IMR-90 (cell line): Measurements from ENCODE around the gene OR52K2. TPM values are rescaled to one million over a fixed set of nuclear protein-coding genes. Genes with fewer than 3 reads are reported as not detected.

Experiments
- ATAC-seq: fragments of 200-7000 bp; cut with Tn5 transposase; 2 replicates; pipeline ENCODE4 v1.9.1; 2020; ENCODE audit warnings: low read depth, mild to moderate bottlenecking, moderate library complexity
- BruUV-seq: library from RNA; stranded (reverse); fragments of 400-500 nt; replicated peaks from 2 replicates; lab custom pipeline; 2021; lab: Mats Ljungman, UMichigan
- CTCF ChIA-PET: fragments of 300-600 bp; formaldehyde crosslinking; extraction: SDS; loops from one replicate; lab custom pipeline; 2021; ENCODE audit warnings: antibody characterized with exemption; lab: Yijun Ruan, JAX
- POLR2A ChIA-PET: fragments of 300-600 bp; sonication (Branson Sonifier 250); formaldehyde crosslinking; loops from one replicate; lab custom pipeline; 2022; ENCODE audit warnings: antibody characterized with exemption; ENCODE audit not compliant: unreplicated experiment; lab: Charles Lee
- DNase-seq: peaks from one replicate; pipeline ENCODE4 v3.0.0; 2013
- H2AFZ ChIP-seq: replicated peaks from 2 replicates; pipeline ENCODE3; 2013; ENCODE audit warnings: low read length, mild to moderate bottlenecking; ENCODE audit not compliant: poor library complexity
- H2AK5ac ChIP-seq: 2 replicates; pipeline ENCODE4 v1.6.1; 2013; ENCODE audit warnings: low read depth, low read length, inconsistent platforms
- H2AK9ac ChIP-seq: replicated peaks from 2 replicates; pipeline ENCODE3; 2013; ENCODE audit warnings: mild to moderate bottlenecking, low read depth, low read length, moderate library complexity; ENCODE audit not compliant: poor library complexity
- H2BK120ac ChIP-seq: 2 replicates; pipeline ENCODE4 v1.6.1; 2013; ENCODE audit warnings: low read depth, low read length, inconsistent platforms
- H2BK15ac ChIP-seq: 3 replicates; pipeline ENCODE4 v1.6.1; 2013; ENCODE audit warnings: low read depth, low read length, inconsistent platforms
- H2BK20ac ChIP-seq: 2 replicates; pipeline ENCODE4 v1.6.1; 2013; ENCODE audit warnings: low read depth, mild to moderate bottlenecking, inconsistent platforms, low read length, moderate library complexity
- H2BK5ac ChIP-seq: 2 replicates; pipeline ENCODE4 v1.6.1; 2013; ENCODE audit warnings: mild to moderate bottlenecking, low read depth, low read length, inconsistent platforms; ENCODE audit not compliant: poor library complexity, severe bottlenecking
- H3K14ac ChIP-seq: replicated peaks from 2 replicates; pipeline ENCODE4 v1.6.1; 2013; ENCODE audit warnings: low read depth, low read length, inconsistent platforms
- H3K18ac ChIP-seq: 2 replicates; pipeline ENCODE4 v1.6.1; 2013; ENCODE audit warnings: low read depth, low read length, control low read depth
- H3K23ac ChIP-seq: 2 replicates; pipeline ENCODE4 v1.6.1; 2013; ENCODE audit warnings: low read depth, low read length, inconsistent platforms
- H3K27ac ChIP-seq: 2 replicates; pipeline ENCODE4 v1.5.1; 2013; ENCODE audit warnings: mild to moderate bottlenecking, control low read depth, low read length; ENCODE audit not compliant: insufficient read depth
- H3K27me3 ChIP-seq: 2 replicates; pipeline ENCODE4 v1.6.1; 2013; ENCODE audit warnings: low read length; ENCODE audit not compliant: control insufficient read depth, insufficient read depth
- H3K36me3 ChIP-seq: 2 replicates; pipeline ENCODE4 v1.6.1; 2013; ENCODE audit warnings: low read length, mixed read lengths; ENCODE audit not compliant: control insufficient read depth, insufficient read depth
- H3K4ac ChIP-seq: 2 replicates; pipeline ENCODE4 v1.6.1; 2013; ENCODE audit warnings: low read depth, low read length, inconsistent platforms
- H3K4me1 ChIP-seq: 2 replicates; pipeline ENCODE4 v1.6.1; 2013; ENCODE audit warnings: low read length, mixed read lengths; ENCODE audit not compliant: control insufficient read depth, insufficient read depth
- H3K4me2 ChIP-seq: 2 replicates; pipeline ENCODE4 v1.6.1; 2013; ENCODE audit warnings: low read depth, mild to moderate bottlenecking, control low read depth, low read length, moderate library complexity
- H3K4me3 ChIP-seq: 2 replicates; pipeline ENCODE4 v1.5.1; 2013; ENCODE audit warnings: low read depth, mild to moderate bottlenecking, control low read depth, low read length, moderate library complexity; ENCODE audit not compliant: insufficient read depth
- H3K56ac ChIP-seq: 2 replicates; pipeline ENCODE4 v1.6.1; 2013; ENCODE audit warnings: low read length, inconsistent platforms; ENCODE audit not compliant: insufficient read depth; ENCODE audit errors: extremely low read depth
- H3K79me1 ChIP-seq, 2 experiments: 2 replicates each; pipeline ENCODE4 v1.6.1; 2013; ENCODE audit warnings: low read length in 2 of 2, inconsistent platforms in 1 of 2, low read depth in 1 of 2
- H3K9ac ChIP-seq: 2 replicates; pipeline ENCODE4 v1.6.1; 2013; ENCODE audit warnings: low read depth, low read length, control low read depth
- H3K9me1 ChIP-seq: 2 replicates; pipeline ENCODE4 v1.6.1; 2013; ENCODE audit warnings: low read length, inconsistent platforms; ENCODE audit not compliant: insufficient read depth
- H3K9me3 ChIP-seq: 2 replicates; pipeline ENCODE4 v1.6.1; 2013; ENCODE audit warnings: low read length; ENCODE audit not compliant: control insufficient read depth, insufficient read depth
- H4K20me1 ChIP-seq: 2 replicates; pipeline ENCODE4 v1.6.1; 2013; ENCODE audit warnings: low read length, inconsistent platforms; ENCODE audit not compliant: insufficient read depth
- H4K5ac ChIP-seq: 2 replicates; pipeline ENCODE4 v1.6.1; 2013; ENCODE audit warnings: mild to moderate bottlenecking, low read depth, low read length, control low read depth
- H4K8ac ChIP-seq, 2 experiments: 2 replicates each; pipeline ENCODE4 v1.6.1; 2013; ENCODE audit warnings: low read depth in 2 of 2, low read length in 2 of 2, control low read depth in 1 of 2, inconsistent platforms in 1 of 2
- H4K91ac ChIP-seq: 2 replicates; pipeline ENCODE4 v1.6.1; 2013; ENCODE audit warnings: low read depth, low read length, inconsistent platforms; ENCODE audit not compliant: insufficient read depth
- BHLHE40 ChIP-seq: fragments of 150-350 bp; IDR thresholded peaks from 2 replicates; pipeline ENCODE4 v1.6.1; 2016; ENCODE audit warnings: mild to moderate bottlenecking, low read depth, low read length
- FOS ChIP-seq: fragments of 150-350 bp; IDR thresholded peaks from 2 replicates; pipeline ENCODE4 v1.6.1; 2016; ENCODE audit warnings: low read depth, low read length
- MAFK ChIP-seq: IDR thresholded peaks from 2 replicates; pipeline ENCODE4 v1.6.1; 2012; ENCODE audit warnings: low read depth, low read length, improper control_type of control experiment
- NFE2L2 ChIP-seq: fragments of 150-350 bp; IDR thresholded peaks from 2 replicates; pipeline ENCODE4 v1.6.1; 2016; ENCODE audit warnings: low read depth, mild to moderate bottlenecking, low read length
- POLR2A ChIP-seq: IDR thresholded peaks from 2 replicates; pipeline ENCODE4 v1.6.1; 2012; ENCODE audit warnings: mild to moderate bottlenecking, low read depth, low read length
- RCOR1 ChIP-seq: IDR thresholded peaks from 2 replicates; pipeline ENCODE4 v1.6.1; 2012; ENCODE audit warnings: mild to moderate bottlenecking, low read length, improper control_type of control experiment; ENCODE audit not compliant: insufficient replicate concordance
- RFX5 ChIP-seq: IDR thresholded peaks from 2 replicates; pipeline ENCODE4 v1.8.0; 2012; ENCODE audit warnings: low read depth, mild to moderate bottlenecking, low read length, moderate library complexity
- SMC3 ChIP-seq: fragments of 150-350 bp; IDR thresholded peaks from 2 replicates; pipeline ENCODE4 v1.6.1; 2016; ENCODE audit warnings: low read depth, mild to moderate bottlenecking, antibody characterized with exemption, low read length, moderate library complexity
- WGBS, 2 experiments: methylation state at CpG; one replicate each; pipeline versions ENCODE4 v1.1.5 to v1.1.7; 2013; ENCODE audit warnings: missing lambda C conversion rate in 2 of 2; ENCODE audit not compliant: insufficient read length in 1 of 2; ENCODE audit errors: extremely low coverage in 2 of 2; 5-methylcytosine and 5-hydroxymethylcytosine counted together
- dilution Hi-C: fragments of 300-500 bp; cut with HindIII; formaldehyde crosslinking; loops from one replicate; pipeline ENCODE4 v1.14.3; 2018; ENCODE audit warnings: low sequenced_read_pairs; ENCODE audit not compliant: unreplicated experiment
- in situ Hi-C: fragments of 300-500 bp; cut with MboI; formaldehyde crosslinking; loops from 3 replicates; pipeline ENCODE4 v1.14.3; 2019; ENCODE audit warnings: low sequenced_read_pairs, inconsistent platforms, mixed read lengths
- intact Hi-C: fragments of 100-400 bp; cut with micrococcal nuclease; formaldehyde crosslinking; loops from 2 replicates; pipeline ENCODE4 v1.10.0; 2022
- polyA plus RNA-seq, 3 experiments: library from polyadenylated mRNA; depleted of rRNA; stranded (reverse); fragments of >200 nt; gene quantifications; 2 replicates each; pipeline ENCODE4 v1.2.3, GENCODE V29; 2012; ENCODE audit warnings: low replicate concordance in 1 of 3
- total RNA-seq: library from RNA; depleted of rRNA; stranded (reverse); fragments of >200 nt; gene quantifications from 2 replicates; pipeline ENCODE4 v1.2.3, GENCODE V29; 2012
- TF ChIP-seq, protein P1 (sequence below): fragments of 150-350 bp; IDR thresholded peaks from 2 replicates; pipeline ENCODE4 v1.6.1; 2017; ENCODE audit warnings: mild to moderate bottlenecking, antibody characterized with exemption, low read length, low read depth

Gene OR52K2
- total and polyA plus RNA-seq, 2 of the 4 experiments (the other 2 are of a cell fraction): not detected

DNA sequence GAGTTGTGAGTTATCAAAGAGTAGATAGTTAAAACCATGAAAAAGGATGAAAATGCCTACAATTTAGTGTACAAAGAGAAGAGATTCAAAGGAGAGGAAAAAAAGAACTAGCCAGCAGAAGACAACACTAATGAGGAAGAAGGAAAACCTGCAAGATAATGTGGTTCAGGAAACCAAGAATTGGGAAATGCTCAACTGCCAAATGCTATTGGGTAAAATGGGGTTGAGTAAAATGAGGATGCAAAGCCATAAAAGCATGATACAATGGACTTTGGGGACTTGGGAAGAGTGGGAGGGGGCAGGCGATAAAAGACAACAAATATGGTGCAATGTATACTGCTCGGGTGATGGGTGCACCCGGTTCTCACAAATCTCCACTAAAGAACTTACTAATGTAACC lies 7.6 kb upstream of the OR52K2 start:
- no peak overlapping the region for H3K14ac ChIP-seq
- no peak overlapping the region for H2BK15ac ChIP-seq
- WGBS, 2 experiments: no CpG with 5 or more reads among the region's 3 CpGs
- H3K4me2 ChIP-seq: no peak overlapping the region
- no peak overlapping the region for H4K91ac ChIP-seq
- no peaks in the 10 kb centered on the region for H3K36me3 ChIP-seq
- no peak for TF ChIP-seq MAFK
- TF ChIP-seq POLR2A: no peak
- TF ChIP-seq SMC3: no peak
- TF ChIP-seq RFX5: no peak
- TF ChIP-seq RCOR1: no peak
- no peak for TF ChIP-seq FOS
- TF ChIP-seq, protein P1, sequence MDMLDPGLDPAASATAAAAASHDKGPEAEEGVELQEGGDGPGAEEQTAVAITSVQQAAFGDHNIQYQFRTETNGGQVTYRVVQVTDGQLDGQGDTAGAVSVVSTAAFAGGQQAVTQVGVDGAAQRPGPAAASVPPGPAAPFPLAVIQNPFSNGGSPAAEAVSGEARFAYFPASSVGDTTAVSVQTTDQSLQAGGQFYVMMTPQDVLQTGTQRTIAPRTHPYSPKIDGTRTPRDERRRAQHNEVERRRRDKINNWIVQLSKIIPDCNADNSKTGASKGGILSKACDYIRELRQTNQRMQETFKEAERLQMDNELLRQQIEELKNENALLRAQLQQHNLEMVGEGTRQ: no peak
- TF ChIP-seq NFE2L2: no peak
- no peak for TF ChIP-seq BHLHE40
- no peaks in the 10 kb centered on the region for H3K9me3 ChIP-seq
- in situ Hi-C loops: no loop called here
- no peak overlapping the region for H2AFZ ChIP-seq
- no peaks in the 10 kb centered on the region for H3K9me1 ChIP-seq
- H3K27me3 ChIP-seq: no peaks in the 10 kb centered on the region
- H4K8ac ChIP-seq: no peak overlapping the region
- no peaks in the 10 kb centered on the region for H3K79me1 ChIP-seq
- no peaks in the 10 kb centered on the region for H4K20me1 ChIP-seq
- no peak overlapping the region for H3K27ac ChIP-seq
- H3K4me1 ChIP-seq: no peaks in the 10 kb centered on the region
- no peak for ATAC-seq
- no TSS peak for BruUV-seq
- ChIA-PET CTCF (no interaction called here), POLR2A (no interaction called here)
- H3K9ac ChIP-seq: no peak overlapping the region
- no peak overlapping the region for H3K4ac ChIP-seq
- no peak overlapping the region for H2AK9ac ChIP-seq
- no peak overlapping the region for H2BK120ac ChIP-seq
- no peak overlapping the region for H3K18ac ChIP-seq
- no peak overlapping the region for H4K5ac ChIP-seq
- no peak for DNase-seq
- H2BK20ac ChIP-seq: no peak overlapping the region
- H2BK5ac ChIP-seq: no peak overlapping the region
- intact Hi-C loops: no loop called here
- no peak overlapping the region for H3K56ac ChIP-seq
- H3K23ac ChIP-seq: no peak overlapping the region
- dilution Hi-C loops: no loop called here
- H3K4me3 ChIP-seq: no peak overlapping the region
- H2AK5ac ChIP-seq: no peak overlapping the region
